ENCODE results near the gene LRMDA. TPM values are rescaled to one million over a fixed set of nuclear protein-coding genes. Genes with fewer than 3 reads are reported as not detected.

The LRMDA gene
- total RNA-seq, 1 experiment from 2014 or later, result 4.8 TPM

DNA sequence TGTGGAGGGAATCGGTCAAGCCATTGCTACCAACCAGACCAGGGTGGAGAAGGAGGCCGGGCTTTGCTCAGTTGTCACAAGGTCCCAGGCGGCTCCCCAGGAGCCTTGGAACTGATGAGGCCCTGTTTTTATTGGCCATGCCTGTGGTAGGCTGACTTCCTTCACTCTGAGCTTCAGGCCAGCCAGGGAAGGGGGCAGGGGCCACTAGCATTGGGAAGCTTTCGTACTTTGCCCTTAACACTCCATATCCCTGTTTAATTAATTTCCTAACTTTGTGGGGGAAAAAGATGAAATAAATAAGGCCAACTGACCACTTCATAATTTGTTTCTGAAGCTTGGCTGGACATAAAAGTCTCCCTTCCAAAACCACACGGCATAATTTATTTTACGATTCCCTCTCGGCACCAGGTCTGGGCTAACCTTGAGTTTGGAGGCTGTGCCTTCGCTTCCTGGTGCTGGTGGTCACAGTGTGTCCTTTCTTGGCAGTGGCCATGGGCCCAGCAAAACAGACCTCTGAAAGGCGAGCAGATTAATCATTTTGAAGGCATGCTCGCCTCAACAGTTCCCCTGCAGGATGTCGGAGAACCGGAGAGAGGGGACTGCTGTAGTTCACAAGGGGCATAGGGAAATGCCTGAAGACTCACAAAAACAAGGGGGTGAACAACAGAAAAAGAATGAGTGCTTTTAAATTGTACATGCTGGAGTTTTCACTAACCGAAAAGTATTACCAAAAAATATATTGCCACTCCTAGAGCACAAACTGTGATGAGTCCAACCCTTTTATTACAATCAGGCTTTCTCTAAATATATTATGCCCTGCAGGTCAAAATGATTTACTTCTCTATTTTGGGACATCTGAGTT lies 966.0 kb downstream of the LRMDA start:
- intact Hi-C loops (cut with micrococcal nuclease), result no loop called here
- Histone ChIP-seq H3K36me3 (ENCODE audit: control insufficient read depth in 1 of 2, insufficient read depth in 2 of 2, low read length in 2 of 2) (no peaks in the 10 kb centered on the region), H3K9me2 (ENCODE audit: insufficient read depth) (no peaks in the 10 kb centered on the region), H3K27me3 (ENCODE audit: insufficient read depth, low read length) (no peaks in the 10 kb centered on the region), H3K4me1 (ENCODE audit: control insufficient read depth in 1 of 2, insufficient read depth in 2 of 2, low read length in 2 of 2) (no peaks in the 10 kb centered on the region), H2AFZ (ENCODE audit: low read depth, low read length, poor library complexity, severe bottlenecking) (no peak overlapping the region), H4K20me1 (ENCODE audit: insufficient read depth) (no peaks in the 10 kb centered on the region; the same call in 1 of the 2 replicates), H3K9ac (ENCODE audit: low read length) (no peak overlapping the region), H3K27ac (ENCODE audit: low read depth, low read length) (no peak overlapping the region), H3K79me2 (ENCODE audit: insufficient read depth, low read length) (no peaks in the 10 kb centered on the region), H3K4me2 (ENCODE audit: low read length) (no peak overlapping the region), H3K4me3 (replicated peaks in 1 of 2; ENCODE audit: low read depth in 1 of 2, low read length in 2 of 2) (no peak overlapping the region), H3K9me3 (ENCODE audit: control insufficient read depth in 1 of 2, insufficient read depth in 1 of 2, low read depth in 1 of 2, low read length in 2 of 2) (no peaks in the 10 kb centered on the region)
- BruUV-seq (replicated peaks), result no TSS peak
- no peak for DNase-seq (ENCODE audit: low read depth, low spot score)
- RAD21 ChIA-PET (ENCODE audit: low non-redundant PET in 1 of 2, low total read pairs in 2 of 2, uncharacterized antibody in 2 of 2, unreplicated experiment in 2 of 2), result no interaction called here
- TF ChIP-seq ZNF274 (IDR thresholded peaks at IDR 0.05; ENCODE audit: low read depth, low read length) (no peak), JUND (IDR thresholded peaks at IDR 0.05) (no peak), TCF7L2 (IDR thresholded peaks at IDR 0.05; ENCODE audit: borderline replicate concordance, extremely low read depth, insufficient read depth, insufficient read length) (no peak), SRF (IDR thresholded peaks at IDR 0.05; ENCODE audit: low read depth) (no peak), ZBTB33 (IDR thresholded peaks at IDR 0.05; ENCODE audit: extremely low read depth, insufficient replicate concordance, low read length) (no peak), ZFX (IDR thresholded peaks at IDR 0.05) (no peak), ELF1 (IDR thresholded peaks at IDR 0.05; ENCODE audit: borderline replicate concordance, low read depth) (no peak), CEBPB (IDR thresholded peaks at IDR 0.05; ENCODE audit: low read depth) (no peak), REST (IDR thresholded peaks at IDR 0.05; ENCODE audit: low read depth) (no peak), SIN3A (IDR thresholded peaks at IDR 0.05; ENCODE audit: low read depth) (no peak), RAD21 (IDR thresholded peaks at IDR 0.05; ENCODE audit: low read depth) (no peak), CTCF (IDR thresholded peaks at IDR 0.05 in 2 of 3, conservative IDR thresholded peaks at IDR 0.05 in 1 of 3; ENCODE audit: borderline replicate concordance in 1 of 3, insufficient read depth in 1 of 3, low read depth in 2 of 3, low read length in 2 of 3) (no peak), EZH2 (IDR thresholded peaks at IDR 0.05) (no peak), POLR2A (IDR thresholded peaks at IDR 0.05; ENCODE audit: borderline replicate concordance, extremely low read depth, insufficient read depth, insufficient read length) (no peak), FOSL1 (IDR thresholded peaks at IDR 0.05; ENCODE audit: low read depth) (no peak), YY1 (IDR thresholded peaks at IDR 0.05; ENCODE audit: extremely low read depth, insufficient replicate concordance, low read depth, low read length) (no peak)
- TF ChIP-seq, protein P1, sequence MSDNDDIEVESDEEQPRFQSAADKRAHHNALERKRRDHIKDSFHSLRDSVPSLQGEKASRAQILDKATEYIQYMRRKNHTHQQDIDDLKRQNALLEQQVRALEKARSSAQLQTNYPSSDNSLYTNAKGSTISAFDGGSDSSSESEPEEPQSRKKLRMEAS (IDR thresholded peaks at IDR 0.05), result no peak
- CTCF ChIA-PET, result no interaction called here
- no peak for ATAC-seq
- POLR2A ChIA-PET, result no interaction called here

All from HCT116 (cell line).